Smooth muscle cell (in vitro differentiated cells): ENCODE results near the gene BMAL2. TPM values are rescaled to one million over a fixed set of nuclear protein-coding genes. Genes with fewer than 3 reads are reported as not detected.
A peak's percentile ranks its signal among the peaks of the same experiment; 100 is the strongest.

ENCODE experiments used
- DNase-seq: peaks from one replicate; lab custom pipeline; 2025; ENCODE audit not compliant: unreplicated experiment; lab: John Stamatoyannopoulos, UW
- H2AFZ ChIP-seq: fragments of 200-600 bp; sonication (generic); 2 replicates; pipeline ENCODE4 v1.6.0; 2016; ENCODE audit warnings: antibody characterized with exemption, low read depth, mild to moderate bottlenecking
- H3F3A ChIP-seq: fragments of 200-600 bp; sonication (generic); 2 replicates; pipeline ENCODE4 v1.6.0; 2017; ENCODE audit warnings: antibody characterized with exemption, low read depth
- H3K27ac ChIP-seq: fragments of 200-600 bp; sonication (generic); 2 replicates; pipeline ENCODE4 v1.5.1; 2016; ENCODE audit warnings: low read depth, mild to moderate bottlenecking
- H3K27me3 ChIP-seq: fragments of 200-600 bp; sonication (generic); 2 replicates; pipeline ENCODE4 v1.6.1; 2016; ENCODE audit warnings: low read depth, mild to moderate bottlenecking
- H3K36me3 ChIP-seq: fragments of 200-600 bp; sonication (generic); 2 replicates; pipeline ENCODE4 v1.5.1; 2016; ENCODE audit warnings: low read depth
- H3K4me1 ChIP-seq: fragments of 200-600 bp; sonication (generic); 2 replicates; pipeline ENCODE4 v1.5.1; 2016; ENCODE audit warnings: low read depth
- H3K4me2 ChIP-seq: fragments of 200-600 bp; sonication (generic); 2 replicates; pipeline ENCODE4 v1.6.0; 2016; ENCODE audit warnings: mild to moderate bottlenecking
- H3K4me3 ChIP-seq: fragments of 200-600 bp; sonication (generic); 2 replicates; pipeline ENCODE4 v1.5.1; 2016; ENCODE audit warnings: mild to moderate bottlenecking
- H3K79me2 ChIP-seq: fragments of 200-600 bp; sonication (generic); 2 replicates; pipeline ENCODE4 v1.6.0; 2016; ENCODE audit warnings: low read depth, mild to moderate bottlenecking
- H3K9ac ChIP-seq: fragments of 200-600 bp; sonication (generic); 2 replicates; pipeline ENCODE4 v1.6.0; 2016; ENCODE audit warnings: low read depth
- H3K9me3 ChIP-seq: fragments of 200-600 bp; sonication (generic); replicated peaks from 2 replicates; pipeline ENCODE4 v1.5.1; 2016; ENCODE audit warnings: low read depth
- H4K20me1 ChIP-seq: fragments of 200-600 bp; sonication (generic); 2 replicates; pipeline ENCODE4 v1.6.0; 2016; ENCODE audit warnings: low read depth
- CTCF ChIP-seq: fragments of 200-600 bp; sonication (generic); IDR thresholded peaks from 2 replicates; pipeline ENCODE4 v1.5.1; 2017; ENCODE audit warnings: borderline replicate concordance, mild to moderate bottlenecking, antibody characterized with exemption; ENCODE audit not compliant: insufficient read depth, poor library complexity, severe bottlenecking
- WGBS: methylation state at CpG from one replicate; pipeline ENCODE4 v1.1.7; 2016; ENCODE audit warnings: low lambda C conversion rate; 5-methylcytosine and 5-hydroxymethylcytosine counted together
- polyA plus RNA-seq: library from polyadenylated mRNA; unstranded; fragments of >200 nt; fragmentation: Nextera tagmentation; extraction: Ambion mirVana; gene quantifications from 2 replicates; pipeline ENCODE4 v1.2.1, GENCODE V29; 2016
- total RNA-seq: library from RNA; depleted of rRNA; stranded (reverse); fragments of >200 nt; gene quantifications from 2 replicates; pipeline ENCODE4 v1.2.3, GENCODE V29; 2014

Gene BMAL2
- total and polyA plus RNA-seq, 2 experiments from 2014 or later = 6.2 to 13.6 TPM

- no peak for DNase-seq
- Histone ChIP-seq H3K9ac (no peak overlapping the region), H3K36me3 (peaks cover 27% of the 10 kb centered on the region), H3K27ac (peak overlapping the region; percentile 9), H3K79me2 (peaks cover 12% of the 10 kb centered on the region), H4K20me1 (peaks cover 34% of the 10 kb centered on the region), H3K4me1 (no peaks in the 10 kb centered on the region), H3F3A (peaks cover 9% of the 10 kb centered on the region), H3K9me3 (no peaks in the 10 kb centered on the region), H3K4me3 (no peak overlapping the region), H3K4me2 (no peak overlapping the region), H3K27me3 (no peaks in the 10 kb centered on the region), H2AFZ (no peak overlapping the region)
- TF ChIP-seq CTCF = no peak
These were observed 8.1 kb upstream of the BMAL2 start for GRCh38 chr12:27324530-27324929.

DNA sequence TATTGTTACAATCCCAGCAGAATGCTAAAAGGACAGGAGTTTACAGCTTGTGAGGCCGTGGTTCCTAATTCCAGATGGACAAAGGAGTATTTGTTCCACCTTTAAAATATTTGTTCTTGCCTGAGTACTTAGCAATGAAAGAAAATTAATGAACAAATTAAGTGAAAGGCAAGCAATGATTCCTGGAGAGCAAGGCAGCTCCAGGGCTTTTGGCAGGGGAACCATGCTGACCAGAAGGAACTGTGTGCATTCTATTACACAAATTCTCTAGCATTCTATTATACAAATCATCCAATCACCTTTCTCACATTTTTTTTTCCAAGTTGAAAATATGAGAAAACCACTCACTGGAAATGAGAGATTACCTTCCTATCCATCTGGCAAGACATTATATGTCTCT lies 1.8 kb upstream of the BMAL2 start:
- H4K20me1 ChIP-seq = no peaks in the 10 kb centered on the region
- 58% methylated on average over 1 of the region's 1 CpG for WGBS
- H3K79me2 ChIP-seq = peaks cover 7% of the 10 kb centered on the region
- TF ChIP-seq CTCF = no peak
- H3K36me3 ChIP-seq = no peaks in the 10 kb centered on the region
- H3F3A ChIP-seq = peaks cover 24% of the 10 kb centered on the region
- H3K4me1 ChIP-seq = peaks cover 16% of the 10 kb centered on the region
- H2AFZ ChIP-seq = no peak overlapping the region
- no peak for DNase-seq
- peak overlapping the region; percentile 97 for H3K27ac ChIP-seq
- H3K9me3 ChIP-seq = no peaks in the 10 kb centered on the region
- peak overlapping the region; percentile 86 for H3K4me2 ChIP-seq
- peak overlapping the region; percentile 74 for H3K9ac ChIP-seq
- H3K4me3 ChIP-seq = peak overlapping the region; percentile 27
- H3K27me3 ChIP-seq = peaks cover 13% of the 10 kb centered on the region

- peaks cover 24% of the 10 kb centered on the region for H3F3A ChIP-seq
- H3K36me3 ChIP-seq = no peaks in the 10 kb centered on the region
- peaks cover 7% of the 10 kb centered on the region for H3K79me2 ChIP-seq
- no peaks in the 10 kb centered on the region for H4K20me1 ChIP-seq
- peaks cover 16% of the 10 kb centered on the region for H3K4me1 ChIP-seq
- peak overlapping the region; percentile 86 for H3K4me2 ChIP-seq
- WGBS = 21% methylated on average over 7 of the region's 7 CpGs
- H2AFZ ChIP-seq = no peak overlapping the region
- DNase-seq = no peak
- no peaks in the 10 kb centered on the region for H3K9me3 ChIP-seq
- H3K9ac ChIP-seq = peak overlapping the region; percentile 74
- peak overlapping the region; percentile 97 for H3K27ac ChIP-seq
- no peak for TF ChIP-seq CTCF
- peak overlapping the region; percentile 67 for H3K4me3 ChIP-seq
- peaks cover 13% of the 10 kb centered on the region for H3K27me3 ChIP-seq
These were observed 1.2 kb upstream of the BMAL2 start for GRCh38 chr12:27331291-27331926.

GRCh38 chr12:27331927-27332324 lies 710 bp upstream of the BMAL2 start:
- H3K4me1 ChIP-seq = peaks cover 16% of the 10 kb centered on the region
- TF ChIP-seq CTCF = no peak
- peaks cover 24% of the 10 kb centered on the region for H3F3A ChIP-seq
- peak overlapping the region; percentile 97 for H3K27ac ChIP-seq
- H3K4me2 ChIP-seq = peak overlapping the region; percentile 86
- no peaks in the 10 kb centered on the region for H3K9me3 ChIP-seq
- peaks cover 13% of the 10 kb centered on the region for H3K27me3 ChIP-seq
- H2AFZ ChIP-seq = no peak overlapping the region
- peak overlapping the region; percentile 67 for H3K4me3 ChIP-seq
- H4K20me1 ChIP-seq = no peaks in the 10 kb centered on the region
- DNase-seq = no peak
- H3K9ac ChIP-seq = peak overlapping the region; percentile 56
- no peaks in the 10 kb centered on the region for H3K36me3 ChIP-seq
- 44% methylated on average over 3 of the region's 3 CpGs for WGBS
- peaks cover 7% of the 10 kb centered on the region for H3K79me2 ChIP-seq
